ENCODE results near the gene C20orf173. TPM values are rescaled to one million over a fixed set of nuclear protein-coding genes. Genes with fewer than 3 reads are reported as not detected.

C20orf173 gene
- total and polyA plus RNA-seq, 2 of the 13 experiments (the other 11 are each of a cell fraction or from before 2014, with no cell fraction given), result not detected

GRCh38 chr20:35478804-35479472 lies 50.5 kb downstream of the C20orf173 start (continued):
- TF ChIP-seq ATF3 (CRISPR knock-in tag; IDR thresholded peaks at IDR 0.05) (no peak), CHCHD3 (CRISPR knock-in tag; IDR thresholded peaks at IDR 0.05) (0 out of 2 replicates have a peak, but pooled peaks have one; percentile 51), ZBTB33 (CRISPR knock-in tag; IDR thresholded peaks at IDR 0.05) (peak; percentile 100), ZNF841 (CRISPR knock-in tag; IDR thresholded peaks at IDR 0.05; ENCODE audit: borderline replicate concordance) (no peak), ZNF547 (CRISPR knock-in tag; IDR thresholded peaks at IDR 0.05) (no peak), UBTF (CRISPR knock-in tag; IDR thresholded peaks at IDR 0.05) (peak; percentile 33; the same call in 1 of the 2 replicates), RBM22 (optimal IDR thresholded peaks at IDR 0.05; ENCODE audit: low read length) (peak; percentile 77), MAX (IDR thresholded peaks at IDR 0.05) (peak; percentile 77), ZNF615 (CRISPR knock-in tag; IDR thresholded peaks at IDR 0.05; ENCODE audit: borderline replicate concordance) (no peak), ZNF329 (CRISPR knock-in tag; IDR thresholded peaks at IDR 0.05; ENCODE audit: low read depth) (0 out of 2 replicates have a peak, but pooled peaks have one; percentile 33), ASH2L (IDR thresholded peaks at IDR 0.05; ENCODE audit: insufficient read length, low read depth, low read length) (peak; percentile 65)
- TF ChIP-seq, protein P1, sequence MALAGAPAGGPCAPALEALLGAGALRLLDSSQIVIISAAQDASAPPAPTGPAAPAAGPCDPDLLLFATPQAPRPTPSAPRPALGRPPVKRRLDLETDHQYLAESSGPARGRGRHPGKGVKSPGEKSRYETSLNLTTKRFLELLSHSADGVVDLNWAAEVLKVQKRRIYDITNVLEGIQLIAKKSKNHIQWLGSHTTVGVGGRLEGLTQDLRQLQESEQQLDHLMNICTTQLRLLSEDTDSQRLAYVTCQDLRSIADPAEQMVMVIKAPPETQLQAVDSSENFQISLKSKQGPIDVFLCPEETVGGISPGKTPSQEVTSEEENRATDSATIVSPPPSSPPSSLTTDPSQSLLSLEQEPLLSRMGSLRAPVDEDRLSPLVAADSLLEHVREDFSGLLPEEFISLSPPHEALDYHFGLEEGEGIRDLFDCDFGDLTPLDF (CRISPR knock-in tag; IDR thresholded peaks at IDR 0.05), result no peak

Other genes with a start within 250 kb of the C20orf173 start
- gene EIF6, start 244.9 kb downstream of the C20orf173 start, total RNA-seq (2016; rRNA removed; fragmentation: Illumina TruSeq; extraction: Trizol), result 462 and 603 TPM in 2 replicates
- 466 and 470 TPM in 2 replicates for gene EIF6, start 244.9 kb downstream of the C20orf173 start, polyA plus RNA-seq (2011; rRNA removed)
- gene FAM83C, start 237.2 kb downstream of the C20orf173 start, total RNA-seq (2016; rRNA removed; fragmentation: Illumina TruSeq; extraction: Trizol), result 0.07 TPM in 1 of 2 replicates, not detected in the other
- gene FAM83C, start 237.2 kb downstream of the C20orf173 start, polyA plus RNA-seq (2011; rRNA removed), result 0.03 and 0.04 TPM in 2 replicates
- gene UQCC1, start 117.7 kb downstream of the C20orf173 start, total RNA-seq (2016; rRNA removed; fragmentation: Illumina TruSeq; extraction: Trizol), result 67.2 and 79.5 TPM in 2 replicates
- 68.5 and 76.9 TPM in 2 replicates for gene UQCC1, start 117.7 kb downstream of the C20orf173 start, polyA plus RNA-seq (2011; rRNA removed)
- not detected in 2 replicates for gene GDF5, start 91.4 kb downstream of the C20orf173 start, total RNA-seq (2016; rRNA removed; fragmentation: Illumina TruSeq; extraction: Trizol)
- not detected in 2 replicates for gene GDF5, start 91.4 kb downstream of the C20orf173 start, polyA plus RNA-seq (2011; rRNA removed)
- 55.3 and 55.7 TPM in 2 replicates for gene CEP250, start 74.1 kb downstream of the C20orf173 start, total RNA-seq (2016; rRNA removed; fragmentation: Illumina TruSeq; extraction: Trizol)
- gene CEP250, start 74.1 kb downstream of the C20orf173 start, polyA plus RNA-seq (2011; rRNA removed), result 28.3 and 28.8 TPM in 2 replicates
- 224 and 407 TPM in 2 replicates for gene ERGIC3, start 12.4 kb upstream of the C20orf173 start, total RNA-seq (2016; rRNA removed; fragmentation: Illumina TruSeq; extraction: Trizol)
- gene ERGIC3, start 12.4 kb upstream of the C20orf173 start, polyA plus RNA-seq (2011; rRNA removed), result 610 and 670 TPM in 2 replicates
- 2.5 and 5.8 TPM in 2 replicates for gene SPAG4, start 86.2 kb upstream of the C20orf173 start, total RNA-seq (2016; rRNA removed; fragmentation: Illumina TruSeq; extraction: Trizol)
- 137 and 149 TPM in 2 replicates for gene SPAG4, start 86.2 kb upstream of the C20orf173 start, polyA plus RNA-seq (2011; rRNA removed)
- 431 and 439 TPM in 2 replicates for gene CPNE1, start 135.2 kb upstream of the C20orf173 start, total RNA-seq (2016; rRNA removed; fragmentation: Illumina TruSeq; extraction: Trizol)
- gene CPNE1, start 135.2 kb upstream of the C20orf173 start, polyA plus RNA-seq (2011; rRNA removed), result 369 and 408 TPM in 2 replicates
- gene RBM12, start 135.2 kb upstream of the C20orf173 start, total RNA-seq (2016; rRNA removed; fragmentation: Illumina TruSeq; extraction: Trizol), result 104 and 111 TPM in 2 replicates
- 84.9 and 97.9 TPM in 2 replicates for gene RBM12, start 135.2 kb upstream of the C20orf173 start, polyA plus RNA-seq (2011; rRNA removed)
- 88.1 and 94.4 TPM in 2 replicates for gene NFS1, start 169.7 kb upstream of the C20orf173 start, total RNA-seq (2016; rRNA removed; fragmentation: Illumina TruSeq; extraction: Trizol)
- 61.8 and 65.9 TPM in 2 replicates for gene NFS1, start 169.7 kb upstream of the C20orf173 start, polyA plus RNA-seq (2011; rRNA removed)
- 636 and 726 TPM in 2 replicates for gene ROMO1, start 169.8 kb upstream of the C20orf173 start, total RNA-seq (2016; rRNA removed; fragmentation: Illumina TruSeq; extraction: Trizol)
- 688 and 755 TPM in 2 replicates for gene ROMO1, start 169.8 kb upstream of the C20orf173 start, polyA plus RNA-seq (2011; rRNA removed)
- 431 and 788 TPM in 2 replicates for gene RBM39, start 212.6 kb upstream of the C20orf173 start, total RNA-seq (2016; rRNA removed; fragmentation: Illumina TruSeq; extraction: Trizol)
- 859 and 920 TPM in 2 replicates for gene RBM39, start 212.6 kb upstream of the C20orf173 start, polyA plus RNA-seq (2011; rRNA removed)
- gene PHF20, start 242.4 kb upstream of the C20orf173 start, total RNA-seq (2016; rRNA removed; fragmentation: Illumina TruSeq; extraction: Trizol), result 34.1 and 43.3 TPM in 2 replicates
- 18.5 and 22.8 TPM in 2 replicates for gene PHF20, start 242.4 kb upstream of the C20orf173 start, polyA plus RNA-seq (2011; rRNA removed)